Memory B cell (primary cell): Measurements from ENCODE around the gene DIS3L2.
"Not testable (repeated sequence)": the region's sequence is repeated elsewhere in the genome, so short reads cannot be mapped to it uniquely, and the experiment has no call there.

Source experiments
- ATAC-seq: fragments of 150-1000 bp; cut with Tn5 transposase; 2 replicates; pipeline ENCODE4 v1.10.0; 2021; ENCODE audit warnings: low read depth, mild to moderate bottlenecking, moderate library complexity
- DNase-seq, 2 donors: peaks; one replicate each; pipeline ENCODE4 v3.0.0; 2022; ENCODE audit warnings: low spot score in 2 of 2
- H3K27ac Mint-ChIP-seq: one replicate; pipeline ENCODE4 v1.8.0; 2022; ENCODE audit warnings: mild to moderate bottlenecking, moderate library complexity, mixed read lengths
- H3K27me3 Mint-ChIP-seq: one replicate; pipeline ENCODE4 v1.8.0; 2022; ENCODE audit warnings: mixed read lengths
- H3K36me3 Mint-ChIP-seq: one replicate; pipeline ENCODE4 v1.8.0; 2022; ENCODE audit warnings: mild to moderate bottlenecking, mixed read lengths
- H3K4me1 Mint-ChIP-seq: one replicate; pipeline ENCODE4 v1.8.0; 2022; ENCODE audit warnings: mixed read lengths
- H3K4me3 Mint-ChIP-seq: one replicate; pipeline ENCODE4 v1.8.0; 2022; ENCODE audit warnings: mild to moderate bottlenecking, moderate library complexity, mixed read lengths
- H3K9me3 Mint-ChIP-seq: one replicate; pipeline ENCODE4 v1.8.0; 2022; ENCODE audit warnings: mixed read lengths

DIS3L2 gene

DNA sequence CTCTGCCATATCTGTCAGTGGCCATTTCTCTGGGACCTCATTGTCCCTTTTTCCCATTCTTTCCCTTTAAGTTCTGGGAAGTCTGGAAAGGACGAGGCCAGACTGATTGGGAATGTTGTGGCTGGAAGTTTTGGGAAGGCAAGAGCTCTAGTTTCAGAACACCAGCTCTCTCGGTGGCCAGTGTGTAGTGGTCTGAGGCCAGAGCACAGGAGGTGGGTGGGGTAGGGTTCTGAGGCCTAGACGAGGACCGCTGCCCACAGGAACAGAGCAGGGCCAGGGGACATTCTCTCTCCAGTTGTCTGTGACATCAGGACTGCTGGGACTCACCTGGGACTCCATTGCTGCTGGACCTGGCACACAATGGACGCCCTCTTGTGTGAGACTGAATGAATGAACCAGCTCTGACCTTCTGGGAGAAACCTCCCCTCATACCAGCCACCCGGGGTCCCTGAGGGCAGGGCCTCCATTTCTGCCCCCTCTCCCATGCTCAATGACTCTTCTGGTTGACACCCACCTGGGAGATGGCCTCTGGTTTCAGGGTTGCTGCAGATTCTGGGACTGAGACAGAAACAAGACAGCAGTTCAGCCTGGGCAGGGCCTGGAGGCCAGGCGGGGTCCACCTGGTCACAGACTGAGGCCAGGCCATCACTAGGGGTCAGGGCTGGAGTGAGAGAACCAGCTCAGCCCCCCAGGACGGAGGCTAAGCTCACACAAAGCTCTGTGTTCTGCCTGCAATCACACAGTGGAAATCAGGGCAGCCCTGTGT is 26.9 kb upstream of the DIS3L2 start:
- Mint-ChIP-seq H3K27ac (no peak overlapping the region), H3K4me1 (peaks cover 5% of the 10 kb centered on the region), H3K27me3 (peaks cover 10% of the 10 kb centered on the region), H3K36me3 (no peaks in the 10 kb centered on the region), H3K4me3 (no peak overlapping the region), H3K9me3 (no peaks in the 10 kb centered on the region)
- DNase-seq = no peak
- no peak for ATAC-seq

DNA sequence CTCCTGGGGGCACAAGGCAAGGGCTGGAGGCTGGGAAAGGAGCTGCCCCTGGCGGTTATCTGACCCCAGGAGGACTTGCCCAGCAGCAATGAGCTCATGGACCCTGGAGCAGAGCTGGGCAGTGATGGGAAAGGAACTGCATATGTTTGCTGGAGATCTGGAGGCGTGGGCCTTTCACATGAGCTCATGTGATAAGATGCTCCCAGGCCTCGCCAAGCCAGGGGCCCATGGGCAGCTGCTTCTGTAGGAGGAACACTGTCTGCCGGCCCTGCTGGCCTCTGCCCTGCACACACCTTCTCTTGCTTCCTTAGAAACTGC is 26.3 kb upstream of the DIS3L2 start:
- no peak for DNase-seq
- peaks cover 5% of the 10 kb centered on the region for H3K4me1 Mint-ChIP-seq
- no peak overlapping the region for H3K4me3 Mint-ChIP-seq
- H3K27ac Mint-ChIP-seq = no peak overlapping the region
- no peaks in the 10 kb centered on the region for H3K36me3 Mint-ChIP-seq
- no peak for ATAC-seq
- peaks cover 7% of the 10 kb centered on the region for H3K27me3 Mint-ChIP-seq
- no peaks in the 10 kb centered on the region for H3K9me3 Mint-ChIP-seq

DNA sequence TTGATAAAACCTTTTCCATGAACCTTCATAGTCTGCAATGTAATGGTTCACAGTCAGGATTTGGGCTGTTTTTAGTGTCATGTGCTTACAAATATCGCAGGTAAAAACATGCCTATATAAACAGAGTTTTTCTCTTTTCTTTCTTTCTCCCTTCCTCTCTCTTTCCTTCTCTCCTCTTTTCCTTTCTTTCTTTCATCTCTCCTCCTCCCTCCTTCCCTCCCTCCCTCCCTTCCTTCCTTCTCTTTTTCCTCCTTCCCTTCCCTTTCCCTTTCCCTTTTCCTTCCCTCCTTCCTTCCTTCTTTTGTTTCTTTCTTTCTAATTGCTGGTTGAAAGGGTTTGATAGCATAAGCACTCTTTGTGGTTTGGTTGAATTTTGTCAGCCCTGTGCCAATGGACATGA is 25.7 kb upstream of the DIS3L2 start:
- Mint-ChIP-seq H3K4me3 (no peak overlapping the region), H3K36me3 (no peaks in the 10 kb centered on the region)

GRCh38 chr2:231936491-231936890 is 25.0 kb upstream of the DIS3L2 start:
- no peaks in the 10 kb centered on the region for H3K9me3 Mint-ChIP-seq

More for the DNA sequence above, 25.7 kb upstream of the DIS3L2 start:
- DNase-seq (no peak), ATAC-seq (no peak)
- Mint-ChIP-seq H3K9me3 (no peaks in the 10 kb centered on the region), H3K27ac (no peak overlapping the region), H3K27me3 (peaks cover 5% of the 10 kb centered on the region), H3K4me1 (peaks cover 5% of the 10 kb centered on the region)

DNA sequence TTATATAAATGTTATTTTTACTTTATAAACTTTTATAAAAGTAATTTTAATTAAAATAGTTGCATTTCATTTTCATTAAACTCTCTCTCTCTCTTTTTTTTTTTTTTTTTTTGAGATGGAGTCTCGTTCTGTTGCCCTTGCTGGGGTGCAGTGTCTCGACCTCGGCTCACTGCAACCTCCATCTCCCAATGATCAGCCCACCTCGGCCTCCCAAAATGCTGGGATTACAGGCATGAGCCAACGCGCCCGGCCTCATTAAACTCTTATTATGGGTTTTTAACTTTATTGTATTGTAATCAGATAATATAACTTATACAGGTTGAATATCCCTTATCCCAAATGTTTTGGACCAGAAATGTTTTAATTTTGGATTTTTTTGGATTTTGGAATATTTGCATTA is 24.5 kb upstream of the DIS3L2 start:
- H3K27me3 Mint-ChIP-seq = peaks cover 8% of the 10 kb centered on the region
- no peaks in the 10 kb centered on the region for H3K9me3 Mint-ChIP-seq
- peaks cover 5% of the 10 kb centered on the region for H3K4me1 Mint-ChIP-seq
- H3K27ac Mint-ChIP-seq = no peak overlapping the region
- H3K4me3 Mint-ChIP-seq = no peak overlapping the region
- no peak for DNase-seq
- no peaks in the 10 kb centered on the region for H3K36me3 Mint-ChIP-seq
- no peak for ATAC-seq

More at GRCh38 chr2:231936491-231936890, 25.0 kb upstream of the DIS3L2 start:
- DNase-seq (no peak), ATAC-seq (no peak)
- Mint-ChIP-seq H3K4me3 (no peak overlapping the region), H3K4me1 (peaks cover 5% of the 10 kb centered on the region), H3K27me3 (peaks cover 7% of the 10 kb centered on the region), H3K36me3 (no peaks in the 10 kb centered on the region), H3K27ac (no peak overlapping the region)

- Mint-ChIP-seq H3K4me3 (no peak overlapping the region), H3K9me3 (no peaks in the 10 kb centered on the region), H3K27me3 (peaks cover 9% of the 10 kb centered on the region)
These were observed 22.5 kb upstream of the DIS3L2 start for GRCh38 chr2:231939022-231939421.

GRCh38 chr2:231940795-231941194 is 20.7 kb upstream of the DIS3L2 start:
- Mint-ChIP-seq H3K27me3 (peaks cover 11% of the 10 kb centered on the region), H3K4me1 (no peaks in the 10 kb centered on the region), H3K36me3 (no peaks in the 10 kb centered on the region), H3K4me3 (no peak overlapping the region), H3K9me3 (no peaks in the 10 kb centered on the region), H3K27ac (no peak overlapping the region)
- DNase-seq (no peak), ATAC-seq (no peak)

More at GRCh38 chr2:231939022-231939421, 22.5 kb upstream of the DIS3L2 start:
- H3K27ac Mint-ChIP-seq = no peak overlapping the region
- H3K4me1 Mint-ChIP-seq = peaks cover 2% of the 10 kb centered on the region
- ATAC-seq (no peak), DNase-seq (no peak)
- H3K36me3 Mint-ChIP-seq = no peaks in the 10 kb centered on the region

DNA sequence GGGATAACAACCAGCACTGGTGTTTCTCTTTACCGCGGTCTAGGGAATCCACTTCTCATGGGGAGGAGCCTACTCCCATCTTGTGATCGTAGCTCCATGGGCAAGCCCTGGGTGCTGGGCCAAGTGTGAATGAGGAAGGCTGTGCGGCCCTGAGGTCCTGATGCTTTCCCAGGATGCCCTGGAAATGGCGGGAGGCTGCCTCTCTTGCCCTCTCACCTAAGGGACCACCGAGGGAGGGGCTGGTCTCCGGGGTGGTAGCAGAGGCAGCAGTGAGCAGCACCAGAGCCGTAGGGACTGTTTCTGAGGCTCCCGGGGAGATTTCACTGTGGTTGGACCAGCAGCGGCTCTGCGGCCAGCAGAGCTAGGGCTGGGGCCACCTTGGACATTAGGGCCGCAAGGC is 19.8 kb upstream of the DIS3L2 start:
- no peak for DNase-seq
- no peaks in the 10 kb centered on the region for H3K9me3 Mint-ChIP-seq
- H3K27me3 Mint-ChIP-seq = peaks cover 11% of the 10 kb centered on the region
- ATAC-seq = no peak
- no peak overlapping the region for H3K4me3 Mint-ChIP-seq
- no peaks in the 10 kb centered on the region for H3K4me1 Mint-ChIP-seq
- no peak overlapping the region for H3K27ac Mint-ChIP-seq
- no peaks in the 10 kb centered on the region for H3K36me3 Mint-ChIP-seq

DNA sequence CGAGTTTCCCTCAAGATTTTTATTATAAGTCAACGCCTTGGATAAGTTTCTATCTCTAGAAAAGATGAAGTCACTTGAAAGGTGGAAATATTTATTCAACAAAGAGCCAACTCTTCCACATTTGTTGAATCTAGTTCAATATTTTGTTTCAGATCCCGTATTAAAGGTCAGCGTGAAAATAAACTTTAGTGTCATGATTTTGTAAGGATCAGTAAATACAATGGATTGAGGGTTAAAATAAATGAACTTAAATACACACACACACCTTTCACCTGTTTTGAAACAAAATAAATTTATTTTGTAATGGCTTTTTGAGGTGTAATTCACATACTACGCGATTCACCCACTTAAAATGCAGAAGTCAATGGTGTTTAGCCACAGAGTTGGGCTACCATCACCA is 19.3 kb upstream of the DIS3L2 start:
- Mint-ChIP-seq H3K4me1 (no peaks in the 10 kb centered on the region), H3K36me3 (no peaks in the 10 kb centered on the region), H3K9me3 (no peaks in the 10 kb centered on the region), H3K27me3 (peaks cover 11% of the 10 kb centered on the region), H3K4me3 (no peak overlapping the region), H3K27ac (no peak overlapping the region)
- ATAC-seq (no peak), DNase-seq (no peak)

- Mint-ChIP-seq H3K4me1 (no peaks in the 10 kb centered on the region), H3K4me3 (no peak overlapping the region)
These were observed 15.2 kb upstream of the DIS3L2 start for GRCh38 chr2:231946241-231946814.

DNA sequence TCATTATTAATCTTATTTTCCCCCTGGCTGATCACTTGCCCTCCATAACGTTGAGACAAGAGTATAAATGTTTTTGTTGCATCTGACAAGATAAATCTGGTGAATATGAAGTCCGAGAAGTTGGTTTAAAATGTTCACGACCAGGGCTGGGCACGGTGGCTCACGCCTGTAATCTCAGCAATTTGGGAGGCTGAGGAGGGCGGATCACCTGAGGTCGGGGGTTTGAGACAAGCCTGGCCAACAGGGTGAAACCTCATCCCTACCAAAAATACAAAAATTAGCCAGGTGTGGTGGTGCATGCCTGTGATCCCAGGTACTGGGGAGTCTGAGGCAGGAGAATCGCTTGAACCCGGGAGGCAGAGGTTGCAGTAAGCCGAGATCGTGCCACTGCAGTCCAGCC is 14.4 kb upstream of the DIS3L2 start:
- H3K27me3 Mint-ChIP-seq, H3K36me3 Mint-ChIP-seq, H3K9me3 Mint-ChIP-seq, DNase-seq, H3K4me3 Mint-ChIP-seq, H3K27ac Mint-ChIP-seq, ATAC-seq, H3K4me1 Mint-ChIP-seq: not testable (repeated sequence)

More at GRCh38 chr2:231946241-231946814, 15.2 kb upstream of the DIS3L2 start:
- H3K9me3 Mint-ChIP-seq = peaks cover 2% of the 10 kb centered on the region
- DNase-seq (no peak), ATAC-seq (no peak)
- no peaks in the 10 kb centered on the region for H3K36me3 Mint-ChIP-seq
- peaks cover 10% of the 10 kb centered on the region for H3K27me3 Mint-ChIP-seq
- H3K27ac Mint-ChIP-seq = no peak overlapping the region

DNA sequence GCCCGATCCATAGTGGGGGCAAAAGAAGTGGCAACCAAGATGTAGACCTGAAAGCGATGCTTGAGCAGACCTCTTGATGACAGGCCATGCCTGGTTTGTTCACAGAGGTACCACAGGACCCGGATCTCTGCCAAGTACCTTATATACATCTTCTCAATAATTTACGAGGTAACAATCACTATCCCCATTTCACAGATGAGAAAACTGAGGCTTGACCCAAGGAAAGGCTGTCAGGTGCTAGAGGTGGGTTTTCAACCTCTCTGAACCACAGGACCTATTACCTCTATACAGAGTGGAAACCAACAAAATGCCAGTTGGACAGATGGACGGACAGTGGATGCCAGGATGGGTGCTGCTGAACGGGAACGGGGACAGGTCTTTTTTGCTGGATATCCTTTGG is 13.8 kb upstream of the DIS3L2 start:
- ATAC-seq (no peak), DNase-seq (no peak)
- Mint-ChIP-seq H3K36me3 (no peaks in the 10 kb centered on the region), H3K4me3 (no peak overlapping the region), H3K27ac (no peak overlapping the region), H3K9me3 (peaks cover 5% of the 10 kb centered on the region), H3K4me1 (no peaks in the 10 kb centered on the region), H3K27me3 (peaks cover 10% of the 10 kb centered on the region)

DNA sequence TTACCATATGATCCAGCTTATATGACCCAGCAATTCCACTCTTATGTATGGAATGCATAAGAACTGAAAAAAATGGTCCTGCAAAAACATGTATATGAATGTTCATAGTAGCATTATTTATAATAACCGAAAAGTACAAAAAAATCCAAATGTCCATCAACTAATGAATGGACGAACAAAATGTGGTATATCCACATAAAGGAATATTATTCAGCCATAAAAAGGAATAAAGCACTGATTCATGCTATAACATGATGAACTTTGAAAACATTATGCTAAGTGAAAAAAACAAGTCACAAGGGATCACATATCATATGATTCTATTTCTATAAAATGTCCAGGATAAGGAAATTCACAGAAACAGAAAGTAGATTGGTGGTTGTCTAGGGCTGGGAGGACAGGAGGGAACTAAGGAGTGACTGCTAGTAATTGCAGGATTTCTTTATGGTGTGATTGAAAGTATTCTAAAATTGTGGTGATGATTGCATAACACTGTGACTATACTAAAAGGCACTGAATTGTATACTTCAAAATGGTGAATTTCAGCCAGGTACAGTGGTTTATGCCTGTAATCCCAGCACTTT is 10.0 kb upstream of the DIS3L2 start:
- no peak overlapping the region for H3K27ac Mint-ChIP-seq
- H3K9me3 Mint-ChIP-seq = peaks cover 5% of the 10 kb centered on the region
- H3K36me3 Mint-ChIP-seq = no peaks in the 10 kb centered on the region
- ATAC-seq (no peak), DNase-seq (no peak)
- H3K4me3 Mint-ChIP-seq = no peak overlapping the region
- no peaks in the 10 kb centered on the region for H3K4me1 Mint-ChIP-seq
- peaks cover 5% of the 10 kb centered on the region for H3K27me3 Mint-ChIP-seq

GRCh38 chr2:231955758-231956472 is 5.6 kb upstream of the DIS3L2 start:
- no peak overlapping the region for H3K27ac Mint-ChIP-seq
- ATAC-seq (no peak), DNase-seq (no peak)
- H3K4me1 Mint-ChIP-seq = peaks cover 3% of the 10 kb centered on the region
- no peak overlapping the region for H3K4me3 Mint-ChIP-seq
- H3K9me3 Mint-ChIP-seq = peaks cover 5% of the 10 kb centered on the region
- H3K36me3 Mint-ChIP-seq = peaks cover 2% of the 10 kb centered on the region
- H3K27me3 Mint-ChIP-seq = peaks cover 5% of the 10 kb centered on the region
